AG09319 (cell line): ENCODE measurements around the gene PDE8A.

Experiments used
- DNase-seq: peaks from one replicate; pipeline ENCODE4 v3.0.0-alpha.2; 2010; ENCODE audit warnings: low read depth; ENCODE audit errors: extremely low read depth
- TF ChIP-seq, protein P1 (sequence below): IDR thresholded peaks from 2 replicates; pipeline ENCODE4 v1.5.1; 2011; ENCODE audit warnings: low read depth, mild to moderate bottlenecking, inconsistent platforms, low read length, moderate library complexity

Gene PDE8A

GRCh38 chr15:85071504-85071903 lies 89.8 kb downstream of the PDE8A start:
- no peak for DNase-seq
- TF ChIP-seq, protein P1, sequence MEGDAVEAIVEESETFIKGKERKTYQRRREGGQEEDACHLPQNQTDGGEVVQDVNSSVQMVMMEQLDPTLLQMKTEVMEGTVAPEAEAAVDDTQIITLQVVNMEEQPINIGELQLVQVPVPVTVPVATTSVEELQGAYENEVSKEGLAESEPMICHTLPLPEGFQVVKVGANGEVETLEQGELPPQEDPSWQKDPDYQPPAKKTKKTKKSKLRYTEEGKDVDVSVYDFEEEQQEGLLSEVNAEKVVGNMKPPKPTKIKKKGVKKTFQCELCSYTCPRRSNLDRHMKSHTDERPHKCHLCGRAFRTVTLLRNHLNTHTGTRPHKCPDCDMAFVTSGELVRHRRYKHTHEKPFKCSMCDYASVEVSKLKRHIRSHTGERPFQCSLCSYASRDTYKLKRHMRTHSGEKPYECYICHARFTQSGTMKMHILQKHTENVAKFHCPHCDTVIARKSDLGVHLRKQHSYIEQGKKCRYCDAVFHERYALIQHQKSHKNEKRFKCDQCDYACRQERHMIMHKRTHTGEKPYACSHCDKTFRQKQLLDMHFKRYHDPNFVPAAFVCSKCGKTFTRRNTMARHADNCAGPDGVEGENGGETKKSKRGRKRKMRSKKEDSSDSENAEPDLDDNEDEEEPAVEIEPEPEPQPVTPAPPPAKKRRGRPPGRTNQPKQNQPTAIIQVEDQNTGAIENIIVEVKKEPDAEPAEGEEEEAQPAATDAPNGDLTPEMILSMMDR = no peak

- TF ChIP-seq, protein P1 = no peak
- DNase-seq = no peak
Observed at GRCh38 chr15:85072917-85073316, 91.3 kb downstream of the PDE8A start.

DNA sequence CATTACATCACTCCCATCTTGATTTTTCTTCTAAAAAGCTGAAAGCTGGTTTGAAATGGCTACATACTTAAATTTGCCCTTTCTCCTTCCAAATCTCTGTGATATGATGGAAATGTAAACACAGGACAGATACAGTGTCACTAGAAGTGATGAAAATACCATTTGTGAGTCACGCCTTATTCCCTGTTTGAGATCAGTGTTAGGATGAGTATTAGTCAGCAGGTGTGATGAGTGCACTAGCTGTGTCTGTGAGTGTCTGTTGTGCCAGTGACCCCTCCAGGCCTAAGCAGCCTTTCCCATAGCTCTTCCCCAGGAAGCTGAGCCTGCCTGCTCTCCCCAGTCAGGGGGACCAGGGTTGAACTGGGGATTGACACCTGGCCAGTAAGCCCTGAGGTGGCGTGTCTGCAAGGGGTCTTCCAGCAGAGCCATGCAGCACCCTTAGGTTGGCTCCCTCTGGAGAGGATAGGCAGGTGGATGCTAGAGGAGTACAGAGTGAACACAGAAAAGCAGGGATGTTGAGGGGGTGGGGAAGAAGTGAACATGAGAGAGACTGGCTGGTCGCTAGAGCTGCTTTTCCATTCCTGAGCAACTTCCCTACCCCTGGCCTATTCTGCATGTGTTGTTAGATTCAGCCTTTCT lies 92.0 kb downstream of the PDE8A start:
- DNase-seq = no peak
- TF ChIP-seq, protein P1 = no peak

DNA sequence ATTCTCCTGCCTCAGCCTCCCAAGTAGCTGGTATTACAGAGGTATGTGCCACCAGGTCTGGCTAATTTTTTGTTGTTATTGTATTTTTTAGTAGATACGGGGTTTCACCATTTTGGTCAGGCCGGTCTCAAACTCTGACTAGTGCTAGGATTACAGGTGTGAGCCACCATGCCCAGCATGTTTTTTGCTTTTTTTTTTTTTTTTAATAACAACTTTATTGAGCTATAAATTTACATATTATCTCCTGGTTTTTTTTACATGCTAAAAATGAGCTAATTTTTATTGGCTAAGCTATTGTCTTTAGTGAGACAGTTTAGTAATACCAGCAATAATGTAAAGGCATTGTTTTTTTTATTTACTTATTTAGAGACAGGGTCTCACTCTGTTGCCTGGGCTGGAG lies 105.2 kb downstream of the PDE8A start:
- DNase-seq = no peak
- TF ChIP-seq, protein P1 = no peak

DNA sequence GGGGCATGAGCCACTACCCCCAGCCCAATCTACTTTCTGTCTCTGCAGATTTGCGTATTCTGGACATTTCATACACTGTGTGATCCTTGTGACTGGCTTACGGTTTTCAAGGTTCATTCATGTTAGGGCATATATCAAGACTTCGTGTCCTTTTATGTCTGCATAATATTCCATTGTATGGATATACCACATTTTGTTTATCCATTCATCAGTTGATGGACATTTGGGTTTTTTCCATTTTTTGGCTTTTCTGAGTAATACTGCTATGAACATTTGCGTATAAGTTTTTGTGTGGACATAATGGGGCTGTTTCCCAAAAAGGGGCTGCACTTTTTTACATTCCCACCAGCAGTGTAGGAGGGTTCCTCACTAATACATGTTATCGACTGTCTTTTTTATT lies 106.6 kb downstream of the PDE8A start:
- TF ChIP-seq, protein P1 = no peak
- DNase-seq = no peak

GRCh38 chr15:85089929-85090597 lies 108.4 kb downstream of the PDE8A start:
- TF ChIP-seq, protein P1 = no peak
- DNase-seq = no peak

DNA sequence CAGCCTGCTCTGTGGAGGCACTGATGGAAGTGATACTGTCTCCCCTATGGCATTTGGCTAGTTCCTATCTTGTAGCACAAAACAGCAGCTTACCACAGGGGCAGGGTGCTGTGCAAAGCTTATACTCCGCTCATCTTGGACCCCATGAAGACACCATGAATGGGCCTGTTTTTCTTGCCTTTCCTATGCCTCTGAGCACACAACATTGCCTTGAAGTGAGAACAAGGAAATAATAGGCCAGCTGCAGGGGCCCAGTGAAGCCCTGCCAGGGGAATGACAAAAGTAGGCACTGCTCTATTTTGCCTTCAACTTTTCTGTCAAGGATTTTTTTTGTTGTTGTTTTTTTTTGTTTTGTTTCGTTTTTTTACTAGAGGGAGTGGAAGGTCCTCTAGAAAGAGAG lies 110.3 kb downstream of the PDE8A start:
- TF ChIP-seq, protein P1 = no peak
- DNase-seq = no peak
